ENCODE results near the gene AFG3L2. TPM values are rescaled to one million over a fixed set of nuclear protein-coding genes. Genes with fewer than 3 reads are reported as not detected.
"Not testable (repeated sequence)": the region's sequence is repeated elsewhere in the genome, so short reads cannot be mapped to it uniquely, and the experiment has no call there.

Gene AFG3L2
- total RNA-seq = 66.8 and 70.6 TPM in 2 replicates

- no peaks in the 10 kb centered on the region for H3K9me3 Mint-ChIP-seq
- peak within 1 kb of the TSS; percentile 92 for H3K27ac Mint-ChIP-seq
- intact Hi-C loops (cut with micrococcal nuclease) = loop anchor here (1.0 to 5.0 kb wide), 14 partner anchors 30 to 1350 kb away; partner anchors contain the start of genes CEP192, CEP76, CHMP1B and FAM210A
These were observed at the start of gene AFG3L2 for GRCh38 chr18:12376754-12377555. AFG3L2 (minus strand) TSS chr18:12377227; CDS start chr18:12377082, 145 bp downstream.

GRCh38 chr18:12424252-12424651, 47.2 kb upstream of the AFG3L2 start:
- Mint-ChIP-seq H3K27me3 (ENCODE audit: insufficient read depth) (peaks cover 8% of the 10 kb centered on the region), H3K36me3 (ENCODE audit: low read depth) (no peaks in the 10 kb centered on the region), H3K9me3 (no peaks in the 10 kb centered on the region), H3K4me1 (ENCODE audit: low read depth) (peaks cover 5% of the 10 kb centered on the region), H3K27ac (no peak overlapping the region), H3K4me3 (no peak overlapping the region)
- intact Hi-C loops (cut with micrococcal nuclease) = loop anchor here (5.0 kb wide), 1 partner anchor 47 kb away; the partner anchor contains the start of gene AFG3L2
- no peak for DNase-seq (ENCODE audit: low spot score)

More at GRCh38 chr18:12376754-12377555, at the start of gene AFG3L2:
- Mint-ChIP-seq H3K27me3 (ENCODE audit: insufficient read depth) (peaks cover 18% of the 10 kb centered on the region), H3K4me1 (ENCODE audit: low read depth) (peaks cover 36% of the 10 kb centered on the region), H3K4me3 (peak within 1 kb of the TSS; percentile 92), H3K36me3 (ENCODE audit: low read depth) (peaks cover 15% of the 10 kb centered on the region)
- peak; percentile 100 for DNase-seq (ENCODE audit: low spot score)

GRCh38 chr18:12423820-12424219, 46.8 kb upstream of the AFG3L2 start:
- DNase-seq (ENCODE audit: low spot score) = no peak
- Mint-ChIP-seq H3K27me3 (ENCODE audit: insufficient read depth) (peaks cover 8% of the 10 kb centered on the region), H3K4me1 (ENCODE audit: low read depth) (peaks cover 5% of the 10 kb centered on the region), H3K27ac (no peak overlapping the region), H3K9me3 (no peaks in the 10 kb centered on the region), H3K4me3 (no peak overlapping the region), H3K36me3 (ENCODE audit: low read depth) (no peaks in the 10 kb centered on the region)
- intact Hi-C loops (cut with micrococcal nuclease) = loop anchor here (5.0 kb wide), 1 partner anchor 47 kb away; the partner anchor contains the start of gene AFG3L2

GRCh38 chr18:12423393-12423792, 46.4 kb upstream of the AFG3L2 start:
- no peaks in the 10 kb centered on the region for H3K36me3 Mint-ChIP-seq (ENCODE audit: low read depth)
- H3K27me3 Mint-ChIP-seq (ENCODE audit: insufficient read depth) = peaks cover 9% of the 10 kb centered on the region
- intact Hi-C loops (cut with micrococcal nuclease) = loop anchor here (5.0 kb wide), 1 partner anchor 46 kb away; the partner anchor contains the start of gene AFG3L2

GRCh38 chr18:12422936-12423335, 45.9 kb upstream of the AFG3L2 start:
- no peak for DNase-seq (ENCODE audit: low spot score)
- no peaks in the 10 kb centered on the region for H3K9me3 Mint-ChIP-seq
- peaks cover 9% of the 10 kb centered on the region for H3K27me3 Mint-ChIP-seq (ENCODE audit: insufficient read depth)
- H3K4me3 Mint-ChIP-seq = no peak overlapping the region
- no peaks in the 10 kb centered on the region for H3K36me3 Mint-ChIP-seq (ENCODE audit: low read depth)
- H3K4me1 Mint-ChIP-seq (ENCODE audit: low read depth) = peaks cover 10% of the 10 kb centered on the region
- H3K27ac Mint-ChIP-seq = no peak overlapping the region
- intact Hi-C loops (cut with micrococcal nuclease) = loop anchor here (5.0 kb wide), 1 partner anchor 46 kb away; the partner anchor contains the start of gene AFG3L2

More at GRCh38 chr18:12423393-12423792, 46.4 kb upstream of the AFG3L2 start:
- no peak overlapping the region for H3K4me3 Mint-ChIP-seq
- H3K4me1 Mint-ChIP-seq (ENCODE audit: low read depth) = peaks cover 8% of the 10 kb centered on the region
- H3K9me3 Mint-ChIP-seq = no peaks in the 10 kb centered on the region
- no peak for DNase-seq (ENCODE audit: low spot score)
- H3K27ac Mint-ChIP-seq = no peak overlapping the region

- peaks cover 9% of the 10 kb centered on the region for H3K27me3 Mint-ChIP-seq (ENCODE audit: insufficient read depth)
- DNase-seq (ENCODE audit: low spot score) = no peak
- intact Hi-C loops (cut with micrococcal nuclease) = loop anchor here (5.0 kb wide), 1 partner anchor 44 kb away; the partner anchor contains the start of gene AFG3L2
- H3K4me1 Mint-ChIP-seq (ENCODE audit: low read depth) = peaks cover 10% of the 10 kb centered on the region
- H3K36me3 Mint-ChIP-seq (ENCODE audit: low read depth) = no peaks in the 10 kb centered on the region
- H3K27ac Mint-ChIP-seq = no peak overlapping the region
- H3K4me3 Mint-ChIP-seq = no peak overlapping the region
- H3K9me3 Mint-ChIP-seq = no peaks in the 10 kb centered on the region
These were observed 44.7 kb upstream of the AFG3L2 start for GRCh38 chr18:12421732-12422131.

- no peak for DNase-seq (ENCODE audit: low spot score)
- H3K9me3 Mint-ChIP-seq = no peaks in the 10 kb centered on the region
- intact Hi-C loops (cut with micrococcal nuclease) = loop anchor here (1.0 to 5.0 kb wide), 2 partner anchors 14 to 44 kb away; partner anchors contain the start of genes AFG3L2 and PRELID3A
- H3K4me3 Mint-ChIP-seq = peak overlapping the region; percentile 77
- H3K27ac Mint-ChIP-seq = no peak overlapping the region
- H3K27me3 Mint-ChIP-seq (ENCODE audit: insufficient read depth) = peaks cover 9% of the 10 kb centered on the region
- no peaks in the 10 kb centered on the region for H3K36me3 Mint-ChIP-seq (ENCODE audit: low read depth)
- peaks cover 10% of the 10 kb centered on the region for H3K4me1 Mint-ChIP-seq (ENCODE audit: low read depth)
These were observed 43.9 kb upstream of the AFG3L2 start for GRCh38 chr18:12420821-12421421.

GRCh38 chr18:12417687-12418086, 40.7 kb upstream of the AFG3L2 start:
- Mint-ChIP-seq H3K9me3 (no peaks in the 10 kb centered on the region), H3K27ac (no peak overlapping the region), H3K4me3 (no peak overlapping the region), H3K36me3 (ENCODE audit: low read depth) (no peaks in the 10 kb centered on the region), H3K27me3 (ENCODE audit: insufficient read depth) (peaks cover 11% of the 10 kb centered on the region), H3K4me1 (ENCODE audit: low read depth) (peaks cover 10% of the 10 kb centered on the region)
- DNase-seq (ENCODE audit: low spot score) = no peak
- intact Hi-C loops (cut with micrococcal nuclease) = no loop called here

GRCh38 chr18:12416098-12416729, 39.2 kb upstream of the AFG3L2 start:
- Mint-ChIP-seq H3K4me3 (no peak overlapping the region), H3K27ac (no peak overlapping the region), H3K36me3 (ENCODE audit: low read depth) (no peaks in the 10 kb centered on the region), H3K27me3 (ENCODE audit: insufficient read depth) (peaks cover 9% of the 10 kb centered on the region), H3K9me3 (no peaks in the 10 kb centered on the region), H3K4me1 (ENCODE audit: low read depth) (peaks cover 10% of the 10 kb centered on the region)
- DNase-seq (ENCODE audit: low spot score) = no peak
- intact Hi-C loops (cut with micrococcal nuclease) = no loop called here

- Mint-ChIP-seq H3K36me3 (ENCODE audit: low read depth) (no peaks in the 10 kb centered on the region), H3K27ac (no peak overlapping the region), H3K9me3 (no peaks in the 10 kb centered on the region), H3K4me3 (no peak overlapping the region), H3K27me3 (ENCODE audit: insufficient read depth) (peaks cover 20% of the 10 kb centered on the region), H3K4me1 (ENCODE audit: low read depth) (peaks cover 12% of the 10 kb centered on the region)
- no peak for DNase-seq (ENCODE audit: low spot score)
- intact Hi-C loops (cut with micrococcal nuclease) = no loop called here
These were observed 34.4 kb upstream of the AFG3L2 start for GRCh38 chr18:12411456-12411855.

- H3K4me3 Mint-ChIP-seq; DNase-seq (ENCODE audit: low spot score); H3K9me3 Mint-ChIP-seq; H3K36me3 Mint-ChIP-seq (ENCODE audit: low read depth); H3K27ac Mint-ChIP-seq; intact Hi-C loops (cut with micrococcal nuclease): not testable (repeated sequence)
- Mint-ChIP-seq H3K27me3 (ENCODE audit: insufficient read depth) (peaks cover 28% of the 10 kb centered on the region), H3K4me1 (ENCODE audit: low read depth) (peaks cover 19% of the 10 kb centered on the region)
These were observed 33.7 kb upstream of the AFG3L2 start for GRCh38 chr18:12410747-12411146.

GRCh38 chr18:12410081-12410481, 33.1 kb upstream of the AFG3L2 start:
- Mint-ChIP-seq H3K27me3 (ENCODE audit: insufficient read depth) (peaks cover 34% of the 10 kb centered on the region), H3K36me3 (ENCODE audit: low read depth) (no peaks in the 10 kb centered on the region), H3K4me3 (no peak overlapping the region), H3K9me3 (no peaks in the 10 kb centered on the region), H3K27ac (no peak overlapping the region), H3K4me1 (ENCODE audit: low read depth) (peaks cover 19% of the 10 kb centered on the region)
- no peak for DNase-seq (ENCODE audit: low spot score)
- intact Hi-C loops (cut with micrococcal nuclease) = no loop called here
